Brain microvascular endothelial cell (primary cell): ENCODE measurements around the gene HAUS2.

Source experiments
- DNase-seq: peaks from one replicate; pipeline ENCODE4 v3.0.0-alpha.2; 2020
- H3K27ac ChIP-seq: fragments of 250-450 bp; sonication (Bioruptor Pico); 2 replicates; pipeline ENCODE4 v1.5.1; 2020; ENCODE audit warnings: mild to moderate bottlenecking, moderate library complexity
- H3K27me3 ChIP-seq: fragments of 250-450 bp; sonication (Bioruptor Pico); replicated peaks from 2 replicates; pipeline ENCODE4 v1.5.1; 2020; ENCODE audit warnings: mild to moderate bottlenecking
- H3K36me3 ChIP-seq: fragments of 250-450 bp; sonication (Bioruptor Pico); replicated peaks from 2 replicates; pipeline ENCODE4 v1.5.1; 2020; ENCODE audit warnings: mild to moderate bottlenecking
- H3K4me3 ChIP-seq: 2 replicates; pipeline ENCODE4 v1.5.1; 2011; ENCODE audit warnings: low read depth, mild to moderate bottlenecking, control low read depth, low read length, moderate library complexity
- in situ Hi-C: cut with HindIII; loops from 2 replicates; pipeline ENCODE4 v1.10.0; 2017; ENCODE audit warnings: low sequenced_read_pairs, low pct_ligation_motif_present
- TF ChIP-seq, protein P1 (sequence below): IDR thresholded peaks from 2 replicates; pipeline ENCODE4 v1.5.1; 2011; ENCODE audit warnings: low read depth, mild to moderate bottlenecking, moderate library complexity, low read length, control low read depth, inconsistent platforms; ENCODE audit errors: missing control alignments

The HAUS2 gene

DNA sequence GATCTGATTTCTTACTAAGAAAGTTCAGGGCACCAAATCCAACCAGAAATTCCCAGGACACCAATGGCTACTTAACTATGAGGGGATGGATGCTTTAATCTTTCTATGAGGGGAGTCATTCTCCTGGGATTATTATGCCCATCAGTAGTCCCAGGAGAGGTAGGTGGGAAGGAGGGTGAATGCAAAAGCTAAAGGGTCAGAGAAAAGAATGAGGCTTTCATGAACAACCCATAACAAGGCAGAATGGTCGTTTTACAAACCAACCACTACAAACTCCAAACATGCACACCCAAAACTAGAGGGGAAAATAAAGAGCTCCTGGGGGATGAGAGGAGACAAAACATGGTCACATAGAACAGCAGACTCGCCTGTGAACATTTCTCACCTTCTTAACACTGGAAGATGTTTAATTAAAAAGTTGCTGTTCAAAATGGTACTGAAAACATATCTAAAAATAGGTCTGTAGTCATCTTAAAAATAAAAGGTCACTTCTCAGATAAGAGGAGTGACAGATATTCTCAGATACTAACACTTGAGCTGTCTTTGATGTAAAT, 30.4 kb downstream of the HAUS2 start:
- Histone ChIP-seq H3K36me3 (no peaks in the 10 kb centered on the region), H3K27ac (no peak overlapping the region), H3K27me3 (no peaks in the 10 kb centered on the region), H3K4me3 (no peak overlapping the region)
- no peak for DNase-seq
- in situ Hi-C loops, result no loop called here
- TF ChIP-seq, protein P1, sequence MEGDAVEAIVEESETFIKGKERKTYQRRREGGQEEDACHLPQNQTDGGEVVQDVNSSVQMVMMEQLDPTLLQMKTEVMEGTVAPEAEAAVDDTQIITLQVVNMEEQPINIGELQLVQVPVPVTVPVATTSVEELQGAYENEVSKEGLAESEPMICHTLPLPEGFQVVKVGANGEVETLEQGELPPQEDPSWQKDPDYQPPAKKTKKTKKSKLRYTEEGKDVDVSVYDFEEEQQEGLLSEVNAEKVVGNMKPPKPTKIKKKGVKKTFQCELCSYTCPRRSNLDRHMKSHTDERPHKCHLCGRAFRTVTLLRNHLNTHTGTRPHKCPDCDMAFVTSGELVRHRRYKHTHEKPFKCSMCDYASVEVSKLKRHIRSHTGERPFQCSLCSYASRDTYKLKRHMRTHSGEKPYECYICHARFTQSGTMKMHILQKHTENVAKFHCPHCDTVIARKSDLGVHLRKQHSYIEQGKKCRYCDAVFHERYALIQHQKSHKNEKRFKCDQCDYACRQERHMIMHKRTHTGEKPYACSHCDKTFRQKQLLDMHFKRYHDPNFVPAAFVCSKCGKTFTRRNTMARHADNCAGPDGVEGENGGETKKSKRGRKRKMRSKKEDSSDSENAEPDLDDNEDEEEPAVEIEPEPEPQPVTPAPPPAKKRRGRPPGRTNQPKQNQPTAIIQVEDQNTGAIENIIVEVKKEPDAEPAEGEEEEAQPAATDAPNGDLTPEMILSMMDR, result no peak

DNA sequence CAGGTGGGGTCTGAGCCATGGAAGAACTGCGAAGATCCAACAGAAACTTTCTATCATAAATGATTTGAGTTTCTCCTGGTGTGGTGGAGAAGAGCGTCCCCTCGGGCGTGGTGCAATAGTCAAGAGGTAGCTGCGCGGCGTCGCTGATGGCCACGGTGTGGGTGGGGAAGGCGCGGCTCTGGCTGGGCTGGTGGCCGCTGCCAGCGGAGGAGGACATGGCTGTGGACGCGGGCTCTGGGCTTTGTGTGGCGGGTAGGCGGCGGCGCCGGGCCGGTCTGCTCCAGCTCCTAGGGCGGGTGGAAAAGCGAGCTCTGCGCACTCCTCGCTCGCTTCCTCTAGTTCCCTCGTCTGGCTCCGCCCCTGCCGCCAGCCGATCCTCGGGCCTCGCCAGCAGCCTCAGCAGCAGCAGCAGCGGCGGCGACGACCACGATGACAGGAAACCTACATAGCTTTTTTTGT, 32.7 kb downstream of the HAUS2 start:
- DNase-seq, result peak; percentile 63

DNA sequence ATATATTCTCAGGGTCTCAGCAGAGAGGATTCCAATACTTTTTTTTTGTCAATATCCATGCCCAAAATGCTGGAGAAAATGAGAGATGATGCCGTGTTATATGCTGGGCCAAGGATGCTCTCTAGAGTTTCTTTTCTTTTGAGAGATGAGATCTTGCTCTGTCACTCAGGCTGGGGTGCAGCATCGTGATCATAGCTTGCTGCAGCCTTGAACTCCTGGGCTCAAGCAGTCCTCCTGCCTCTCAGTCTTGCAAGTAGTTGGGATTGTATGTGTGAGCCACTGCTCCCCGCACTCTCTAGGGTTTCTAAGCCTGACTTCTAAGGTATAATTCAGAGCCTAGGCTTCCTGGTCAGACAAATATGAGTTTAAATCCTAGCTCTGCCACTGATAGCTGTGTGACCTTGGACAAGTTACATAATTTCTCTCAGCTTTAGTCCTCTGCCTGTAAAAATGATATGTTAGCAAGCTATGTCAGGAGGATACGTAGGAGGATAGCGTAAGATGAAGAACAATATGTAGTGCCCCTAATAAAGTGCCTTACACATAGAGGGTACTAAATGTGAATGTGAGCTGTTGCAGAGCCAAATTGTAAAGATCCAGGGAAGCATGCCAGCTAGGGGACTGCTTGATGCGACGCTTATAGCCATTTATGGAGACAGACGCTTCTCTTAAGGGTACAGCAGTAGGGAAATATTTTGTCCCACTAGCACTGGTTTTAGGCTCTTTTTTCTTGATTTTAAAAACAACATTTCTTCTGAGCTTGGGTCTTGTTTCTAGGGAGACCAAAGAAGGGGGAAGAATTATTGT, 34.1 kb downstream of the HAUS2 start:
- H3K27ac ChIP-seq, result no peak overlapping the region
- H3K27me3 ChIP-seq, result no peaks in the 10 kb centered on the region
- in situ Hi-C loops, result no loop called here
- no peaks in the 10 kb centered on the region for H3K36me3 ChIP-seq
- H3K4me3 ChIP-seq, result no peak overlapping the region
- TF ChIP-seq, protein P1, result no peak
- no peak for DNase-seq

More for the DNA sequence above, 32.7 kb downstream of the HAUS2 start:
- Histone ChIP-seq H3K27ac (no peak overlapping the region), H3K36me3 (no peaks in the 10 kb centered on the region), H3K4me3 (peak overlapping the region; percentile 63), H3K27me3 (no peaks in the 10 kb centered on the region)
- TF ChIP-seq, protein P1, result peak; percentile 7
- in situ Hi-C loops, result no loop called here

DNA sequence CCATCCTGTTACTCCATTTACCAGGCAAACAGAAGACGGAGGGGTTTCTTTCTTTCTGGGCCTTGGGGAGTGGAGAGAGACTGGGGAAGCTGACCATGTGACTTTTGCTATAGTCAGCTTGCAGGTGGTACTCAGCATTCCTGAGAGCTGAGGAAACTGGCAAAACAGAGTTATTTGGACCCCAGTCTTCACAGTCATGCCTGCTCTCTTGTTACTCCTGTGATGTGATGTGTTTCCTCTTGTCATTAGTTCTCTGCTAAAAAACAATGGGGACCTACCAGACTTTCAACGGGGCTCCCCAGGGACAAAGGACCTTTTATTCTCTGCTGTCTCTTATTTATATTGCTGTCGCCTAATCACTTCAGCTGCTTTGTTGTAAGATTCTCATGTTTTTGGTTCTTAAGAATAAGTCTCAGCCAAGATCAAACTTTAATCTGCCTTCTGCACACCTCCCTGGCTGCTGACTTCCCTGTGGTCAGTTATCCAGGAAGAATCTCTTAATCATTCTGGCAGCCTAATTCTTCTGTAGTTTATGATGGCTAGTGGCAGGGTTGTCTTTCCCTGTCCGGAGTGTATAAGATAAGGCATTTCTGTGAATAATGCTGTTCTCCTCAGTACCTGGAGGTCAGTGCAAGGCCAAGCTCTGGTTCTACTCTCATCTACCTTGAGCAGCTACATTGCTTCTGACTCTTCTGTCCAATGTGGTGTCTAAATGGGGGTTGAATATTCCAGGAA, 35.6 kb downstream of the HAUS2 start:
- no peak for DNase-seq
- TF ChIP-seq, protein P1, result no peak
- H3K27ac ChIP-seq, result no peak overlapping the region
- H3K27me3 ChIP-seq, result no peaks in the 10 kb centered on the region
- no peak overlapping the region for H3K4me3 ChIP-seq
- in situ Hi-C loops, result no loop called here
- H3K36me3 ChIP-seq, result no peaks in the 10 kb centered on the region

DNA sequence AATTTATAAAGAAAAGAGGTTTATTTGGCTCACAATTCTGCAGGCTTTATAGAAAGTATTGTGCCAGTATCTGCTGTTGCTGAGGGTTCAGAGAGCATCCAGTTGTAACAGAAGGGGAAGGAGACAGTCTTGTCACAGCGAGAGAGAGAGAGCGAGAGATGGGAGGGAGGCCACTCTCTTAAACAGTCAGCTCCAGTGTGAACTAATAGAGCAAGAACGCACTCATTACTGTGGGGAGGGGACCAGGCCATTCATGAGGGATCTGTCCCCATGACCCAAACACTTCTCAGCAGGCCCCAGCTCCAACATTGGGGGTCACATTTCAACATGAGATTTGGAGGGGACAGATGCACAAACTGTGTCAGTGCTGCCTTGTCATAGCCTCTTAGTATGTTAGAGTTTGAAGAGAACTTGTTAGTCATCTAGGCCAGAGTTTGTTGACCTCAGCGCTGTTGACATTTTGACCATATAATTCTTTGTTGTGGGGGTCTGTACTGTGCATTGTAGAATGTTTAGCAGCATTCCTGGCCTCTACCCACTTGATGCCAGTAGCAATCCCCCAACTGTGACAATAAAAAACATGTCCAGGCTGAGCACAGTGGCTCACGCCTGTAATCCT, 42.1 kb downstream of the HAUS2 start:
- no peaks in the 10 kb centered on the region for H3K27me3 ChIP-seq
- DNase-seq, result no peak
- in situ Hi-C loops, result no loop called here
- H3K36me3 ChIP-seq, result no peaks in the 10 kb centered on the region
- no peak overlapping the region for H3K4me3 ChIP-seq
- TF ChIP-seq, protein P1, result no peak
- H3K27ac ChIP-seq, result no peak overlapping the region
